Ramos (cell line): ENCODE results near the gene NCS1.

Experiments
- in situ Hi-C: fragments of 300-500 bp; cut with MboI; formaldehyde crosslinking; loops from one replicate; pipeline ENCODE4 v1.14.3; 2022; ENCODE audit warnings: low sequenced_read_pairs; ENCODE audit not compliant: unreplicated experiment

NCS1 gene

DNA sequence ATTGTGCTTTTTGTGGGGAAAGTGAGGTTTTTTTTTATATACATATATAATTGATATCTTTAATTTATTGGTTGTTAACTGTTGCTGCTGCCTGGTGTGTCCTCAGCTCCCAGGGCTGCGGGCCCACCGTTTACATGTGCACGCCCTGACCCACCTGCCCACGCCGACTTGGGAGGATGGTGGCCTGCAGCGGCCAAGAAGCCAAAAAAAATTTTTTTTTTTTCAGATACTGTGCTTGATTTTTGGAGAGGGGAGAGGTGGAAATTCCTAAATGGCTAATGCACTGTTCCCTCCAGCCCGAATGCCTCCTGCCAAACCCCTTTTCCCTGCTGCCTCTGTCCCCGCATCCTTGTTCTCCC, 61.4 kb downstream of the NCS1 start:
- in situ Hi-C loops, result loop anchor here (10.0 kb wide), 1 partner anchor 349 kb away; no protein-coding TSS in a partner anchor

DNA sequence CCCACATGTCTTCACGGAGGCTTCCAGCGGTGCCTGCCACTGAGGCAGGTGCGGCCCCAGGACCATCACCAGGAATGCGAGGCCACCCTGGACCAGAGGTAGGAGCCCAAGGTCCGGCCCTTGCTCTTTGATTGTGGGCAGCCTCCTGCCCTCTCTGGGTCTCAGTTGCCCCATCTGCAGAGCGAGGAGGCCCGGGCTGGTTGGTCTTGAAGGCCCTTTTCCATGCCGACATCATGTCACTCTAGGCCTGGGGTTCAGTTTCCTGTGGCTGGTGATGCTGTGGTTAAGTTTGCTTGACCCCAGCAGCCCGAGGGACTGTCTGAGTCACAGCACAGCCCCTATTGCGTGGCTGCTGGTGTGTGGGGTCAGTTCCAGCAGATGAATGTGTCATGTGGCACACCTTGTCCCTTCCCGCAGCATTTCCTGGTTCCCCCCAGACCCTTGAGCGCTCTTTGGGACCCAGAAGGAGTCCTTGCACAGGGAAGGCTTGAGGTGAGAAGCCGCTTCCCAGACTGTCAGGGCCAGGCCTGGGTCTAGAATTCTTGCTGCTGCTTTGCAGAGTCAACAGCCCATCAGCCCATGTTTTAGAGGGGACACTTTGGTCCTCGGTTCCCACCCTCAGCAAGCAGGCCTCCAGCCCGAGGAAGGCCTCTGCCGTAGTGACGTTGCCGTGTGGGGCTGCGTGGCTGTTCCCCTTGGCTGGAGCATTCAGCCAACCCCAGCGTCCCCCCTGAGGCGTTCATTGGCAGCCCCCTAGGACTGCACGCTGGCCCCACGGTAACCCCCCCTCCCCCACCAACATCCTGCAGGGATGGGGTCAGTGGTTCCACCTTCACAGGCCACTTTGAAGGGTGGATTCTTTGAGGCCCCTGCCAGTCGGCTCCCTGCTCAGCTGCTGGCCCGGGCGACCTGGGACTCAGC, 62.4 kb downstream of the NCS1 start:
- in situ Hi-C loops, result loop anchor here (5.0 to 10.0 kb wide), 2 partner anchors 122 to 350 kb away; no protein-coding TSS in a partner anchor

DNA sequence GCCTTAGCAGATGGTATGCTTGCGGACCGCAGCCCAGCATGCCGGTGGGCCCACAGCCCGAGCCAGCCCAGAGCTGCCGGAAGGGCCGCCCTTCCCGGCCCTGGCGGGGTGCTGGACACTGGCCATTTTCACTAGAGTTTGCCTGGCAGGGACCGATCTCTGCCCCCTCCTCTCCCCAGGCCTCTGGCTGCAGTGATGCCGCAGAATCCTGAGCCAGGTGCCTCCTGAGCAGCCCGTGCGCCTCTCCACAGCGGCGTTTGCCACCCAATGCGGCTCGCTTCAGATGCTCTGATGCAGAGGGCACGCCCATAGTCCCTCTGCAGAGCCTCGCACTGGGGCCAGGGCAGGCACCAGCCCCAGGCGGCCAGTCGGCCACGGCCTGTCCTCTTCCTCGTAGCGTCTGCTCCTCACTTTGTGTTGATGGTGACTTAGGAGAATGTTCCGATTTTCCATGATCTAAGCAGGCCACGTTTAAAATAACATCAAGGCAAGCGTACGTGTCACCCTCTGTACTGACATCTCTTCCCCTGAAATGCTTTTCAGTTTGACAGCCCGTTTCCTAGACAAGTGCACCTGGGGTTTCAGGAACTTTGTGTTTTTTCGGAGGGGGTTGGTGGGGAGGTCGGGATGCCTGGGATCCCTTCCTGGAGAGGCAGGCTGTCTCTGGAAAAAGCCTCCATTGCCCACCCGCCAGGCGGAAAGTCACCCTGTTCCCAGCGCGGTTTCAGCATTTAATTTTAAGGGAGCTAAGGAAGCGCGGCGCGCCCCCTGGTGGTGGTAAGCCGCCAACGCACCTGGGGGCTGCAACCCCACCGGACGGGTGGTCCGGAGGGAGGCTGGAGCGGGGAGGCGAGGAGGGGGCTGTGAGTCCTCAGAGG, 63.6 kb downstream of the NCS1 start:
- in situ Hi-C loops, result loop anchor here (5.0 to 10.0 kb wide), 2 partner anchors 123 to 351 kb away; no protein-coding TSS in a partner anchor

DNA sequence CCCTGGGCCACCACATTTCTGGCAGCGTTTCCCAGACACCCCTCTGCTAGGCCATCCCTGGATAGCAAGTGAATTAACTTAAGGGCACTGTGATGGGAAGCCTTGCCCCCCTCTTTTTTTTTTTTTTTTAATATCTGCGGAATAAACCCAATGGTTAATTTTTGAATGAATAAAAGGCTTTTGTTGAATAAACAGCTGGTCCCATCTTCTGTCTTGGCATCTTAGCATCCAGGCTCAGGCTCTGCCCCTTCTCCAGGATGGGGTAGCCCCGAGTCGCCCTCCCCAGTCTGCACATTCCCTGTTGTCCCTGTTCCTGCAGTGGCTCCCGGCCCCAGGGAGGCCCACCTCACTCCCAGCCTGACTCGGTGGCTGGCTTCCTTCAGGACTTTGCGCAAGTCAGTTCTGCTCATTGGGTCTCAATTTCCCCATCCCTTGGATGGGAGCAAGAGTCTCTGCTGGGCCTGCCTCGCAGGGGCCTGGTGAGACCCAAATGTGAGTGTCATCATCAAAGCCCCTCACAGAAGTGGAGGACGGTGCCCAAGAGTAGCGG, 64.3 kb downstream of the NCS1 start:
- in situ Hi-C loops, result loop anchor here (5.0 to 10.0 kb wide), 2 partner anchors 124 to 352 kb away; no protein-coding TSS in a partner anchor

DNA sequence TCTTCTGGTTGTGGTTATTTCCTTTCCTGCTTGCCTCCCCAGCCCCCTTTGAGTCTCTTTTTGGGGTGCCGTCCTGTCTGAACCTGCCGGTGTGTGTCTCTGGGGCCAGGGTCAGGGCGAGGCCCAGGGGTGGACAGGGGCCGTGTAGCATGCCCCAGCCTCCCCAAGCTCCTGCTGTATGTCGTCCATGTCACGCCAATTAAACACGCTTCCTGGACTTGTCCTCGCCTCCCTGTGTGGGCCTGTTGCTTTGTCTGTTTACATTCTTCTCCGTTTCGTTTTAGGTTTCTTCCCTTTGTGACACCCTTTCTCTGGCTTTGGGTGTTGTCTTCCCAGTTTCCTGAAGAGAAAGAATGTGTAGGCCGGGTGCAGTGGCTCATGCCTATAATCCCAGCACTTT, 64.9 kb downstream of the NCS1 start:
- in situ Hi-C loops, result loop anchor here (5.0 to 10.0 kb wide), 2 partner anchors 125 to 352 kb away; no protein-coding TSS in a partner anchor

DNA sequence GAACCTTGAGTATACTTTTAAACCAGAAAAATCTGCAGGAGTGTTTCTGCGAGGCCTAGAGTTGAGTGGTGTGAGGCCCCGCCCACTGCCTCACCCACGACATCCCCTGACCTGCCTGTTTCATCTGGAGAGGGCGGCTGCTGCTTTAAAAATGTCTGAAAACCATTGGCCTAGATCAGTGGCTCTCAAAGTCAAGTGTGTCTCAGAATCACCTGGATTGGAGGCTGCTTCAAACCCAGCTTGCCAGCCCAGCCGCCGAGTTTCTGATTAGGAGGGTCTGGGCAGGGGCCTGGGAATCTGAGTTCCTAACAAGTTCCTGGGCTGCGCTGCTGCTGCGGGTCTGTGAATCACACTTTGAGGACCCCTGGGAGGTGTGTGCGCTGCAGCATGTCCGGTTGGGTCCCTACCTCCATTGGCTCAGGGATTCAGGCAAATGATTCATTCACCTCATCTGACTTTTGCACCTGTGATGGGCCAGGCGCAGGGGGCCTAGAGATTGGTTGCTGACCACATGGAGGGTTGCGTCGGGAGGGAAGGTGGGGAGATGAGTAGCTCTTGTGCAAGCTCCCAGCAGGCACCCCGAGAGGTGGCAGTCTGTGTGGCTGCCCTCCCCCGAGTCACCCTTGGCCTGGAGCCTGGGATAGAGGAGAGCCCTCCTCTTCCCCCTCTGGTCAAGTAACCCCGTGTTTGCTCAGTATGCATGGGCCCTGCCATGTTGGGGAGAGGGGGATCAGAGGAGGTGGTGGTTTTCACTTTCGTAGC, 65.7 kb downstream of the NCS1 start:
- in situ Hi-C loops, result loop anchor here (5.0 to 10.0 kb wide), 2 partner anchors 126 to 353 kb away; no protein-coding TSS in a partner anchor

DNA sequence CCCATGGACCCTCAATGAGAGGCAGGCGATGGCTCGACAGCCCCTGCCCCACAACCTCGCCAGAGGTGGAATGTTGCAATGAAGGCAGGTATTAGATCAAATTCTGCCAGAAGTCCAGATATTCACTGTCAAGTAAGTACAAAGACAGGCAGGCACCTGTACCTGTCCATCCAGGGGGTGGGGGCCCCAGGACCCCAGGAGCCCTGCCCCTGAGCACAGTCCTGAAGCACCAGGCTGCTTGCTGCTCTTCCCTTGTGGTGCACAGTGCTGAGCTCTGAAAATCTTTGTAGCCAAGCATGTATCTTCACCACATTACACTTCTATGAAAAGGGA, 67.1 kb downstream of the NCS1 start:
- in situ Hi-C loops, result loop anchor here (5.0 to 10.0 kb wide), 2 partner anchors 127 to 355 kb away; no protein-coding TSS in a partner anchor

DNA sequence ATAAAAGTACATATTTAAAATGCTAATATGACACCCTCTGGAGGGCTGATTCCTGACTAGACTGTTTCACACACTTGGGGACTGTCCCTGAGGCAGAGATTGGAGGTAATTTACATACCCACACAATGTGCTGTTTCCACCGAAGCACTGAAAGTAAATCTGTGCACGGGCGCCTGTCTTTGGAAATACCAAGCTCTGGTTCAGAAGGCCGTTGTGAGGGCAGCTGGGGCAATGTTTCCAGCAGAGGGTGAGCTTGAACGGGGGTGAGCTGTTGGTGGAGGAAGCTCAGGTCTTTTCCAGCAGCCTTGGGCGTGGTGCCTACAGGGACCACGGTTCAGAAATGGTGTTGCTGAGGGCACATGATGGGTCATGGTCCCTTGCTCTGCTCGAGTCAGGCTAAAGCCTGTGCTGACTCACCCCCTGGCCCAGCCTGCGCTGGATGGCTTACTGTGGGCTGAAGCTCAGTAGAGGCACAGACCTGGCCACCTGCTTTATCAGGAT, 67.6 kb downstream of the NCS1 start:
- in situ Hi-C loops, result loop anchor here (5.0 to 10.0 kb wide), 2 partner anchors 127 to 355 kb away; no protein-coding TSS in a partner anchor

DNA sequence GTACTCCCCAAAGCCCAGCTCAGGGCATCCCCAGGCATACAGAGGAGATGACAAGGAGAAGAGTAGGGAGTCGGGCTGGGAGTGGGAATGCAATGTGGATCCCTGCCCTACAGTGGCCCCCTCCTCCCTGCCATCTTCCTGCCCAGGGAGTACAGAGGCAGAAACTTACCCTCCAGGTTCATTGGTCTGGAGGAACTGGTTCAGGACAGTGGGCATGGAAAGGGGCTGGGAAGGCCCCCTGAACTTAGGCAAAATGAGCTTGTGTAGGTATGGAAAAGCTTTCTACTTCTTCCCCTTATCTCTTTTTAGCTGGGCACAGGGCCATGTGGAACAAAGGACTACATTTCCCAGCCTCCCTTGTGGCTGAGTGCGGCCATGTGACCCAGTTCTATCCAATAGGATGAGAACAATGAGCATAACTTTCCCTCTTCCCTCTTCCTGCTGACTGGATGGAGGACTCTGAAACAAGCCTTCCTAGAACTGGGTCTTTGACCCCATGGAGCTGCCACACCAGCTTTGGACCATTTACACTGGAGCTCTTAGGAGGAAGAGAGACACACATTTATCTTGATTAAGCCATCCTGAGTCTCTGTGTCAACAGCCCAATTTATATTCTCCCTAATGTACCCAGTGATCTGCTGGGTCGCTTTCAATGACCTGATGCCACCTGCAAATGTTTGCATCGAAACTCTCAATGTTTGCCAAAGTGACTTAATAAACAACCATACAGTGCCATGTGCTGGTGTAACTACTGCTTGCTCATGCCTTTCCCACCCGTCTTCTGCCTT, 68.4 kb downstream of the NCS1 start:
- in situ Hi-C loops, result no loop called here

DNA sequence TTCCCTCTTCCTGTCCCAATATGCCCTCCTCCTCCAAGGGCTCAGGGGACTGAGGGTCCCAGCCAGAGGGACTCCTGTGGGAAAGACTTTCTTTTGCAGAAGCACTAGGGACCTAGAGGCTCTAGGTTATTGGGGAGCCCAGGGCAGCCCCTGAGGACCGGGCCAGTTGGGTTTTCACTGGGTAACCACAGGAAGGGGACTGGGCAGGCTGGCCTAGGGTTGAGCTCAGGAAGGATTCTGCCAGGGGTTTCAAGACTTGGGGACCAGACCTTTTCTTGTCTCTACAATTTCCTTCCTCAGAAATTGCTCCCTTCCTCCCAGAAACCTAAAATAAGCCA, 69.0 kb downstream of the NCS1 start:
- in situ Hi-C loops, result no loop called here

DNA sequence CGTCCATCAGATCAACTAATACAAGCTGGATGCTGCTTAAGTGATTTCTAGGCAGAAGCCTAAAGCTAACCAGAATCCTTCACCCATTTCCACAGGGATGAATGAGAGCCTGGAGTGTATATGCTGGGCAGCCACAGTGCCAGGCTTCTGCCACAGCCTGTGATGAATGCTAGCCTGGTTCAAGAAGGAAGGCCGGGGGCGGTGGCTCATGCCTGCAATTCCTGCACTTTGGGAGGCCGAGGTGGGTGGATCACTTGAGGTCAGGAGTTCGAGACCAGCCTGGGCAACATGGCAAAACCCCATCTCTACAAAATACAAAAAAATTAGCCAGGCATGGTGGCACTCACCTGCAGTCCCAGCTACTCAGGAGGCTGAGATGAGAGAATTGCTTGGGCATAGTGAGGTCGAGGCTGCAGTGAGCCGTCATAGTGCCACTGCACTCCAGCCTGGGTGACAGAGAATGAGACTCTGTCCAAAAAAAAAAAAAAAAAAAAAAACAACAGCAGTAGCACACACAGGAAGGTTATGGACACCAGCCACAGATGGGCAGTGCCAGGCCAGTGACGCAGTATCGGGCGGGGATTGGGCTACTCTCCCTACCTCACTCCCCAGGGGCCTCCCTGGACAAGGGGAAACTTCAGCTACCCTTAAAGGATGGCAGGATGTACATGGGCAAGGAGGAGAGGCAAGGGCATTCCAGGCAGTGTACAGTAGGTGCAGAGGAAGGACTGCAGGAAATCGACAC, 70.2 kb downstream of the NCS1 start:
- in situ Hi-C loops, result no loop called here

DNA sequence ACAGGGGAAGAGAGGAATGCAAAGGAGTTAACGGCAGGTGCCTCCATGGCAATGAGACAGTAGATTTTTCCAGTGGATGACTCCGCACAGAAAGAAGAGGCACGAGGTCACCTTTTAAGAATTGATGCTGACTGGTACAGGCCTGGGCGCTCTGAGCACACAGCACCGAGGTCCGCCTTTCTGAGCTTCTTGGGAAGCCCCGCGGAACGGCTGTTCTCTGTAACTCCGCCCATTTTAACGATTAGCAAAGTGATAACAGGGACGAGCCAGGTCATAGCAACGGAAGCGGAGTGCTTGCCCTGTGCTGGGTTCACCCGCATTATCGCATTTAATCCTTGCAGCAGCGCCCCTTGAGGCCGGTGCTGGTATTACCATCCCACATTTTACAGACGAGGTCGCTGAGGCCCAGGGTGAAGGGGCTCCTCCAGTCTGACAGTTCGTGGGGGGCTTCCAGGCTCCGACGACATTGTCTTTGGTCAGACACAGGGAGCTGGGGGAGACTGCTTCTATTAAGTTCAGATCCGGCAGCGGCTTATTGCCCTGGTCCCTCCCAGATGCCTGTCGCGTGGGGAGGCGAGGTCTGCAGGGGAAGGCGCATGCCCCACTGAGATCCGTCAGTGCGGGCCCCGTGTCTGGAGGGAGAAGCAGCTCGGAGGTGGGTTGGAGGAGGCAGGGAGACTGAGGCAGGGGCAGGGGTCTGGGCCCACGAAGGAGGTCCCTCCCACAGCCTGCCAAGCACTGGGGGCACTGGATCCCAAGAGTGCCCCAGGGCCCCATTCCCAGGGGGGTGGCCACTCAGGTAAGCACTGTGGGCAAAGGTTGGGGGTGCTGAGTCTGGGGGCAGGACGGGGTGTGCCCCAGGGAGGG, 71.0 kb downstream of the NCS1 start:
- in situ Hi-C loops, result no loop called here

DNA sequence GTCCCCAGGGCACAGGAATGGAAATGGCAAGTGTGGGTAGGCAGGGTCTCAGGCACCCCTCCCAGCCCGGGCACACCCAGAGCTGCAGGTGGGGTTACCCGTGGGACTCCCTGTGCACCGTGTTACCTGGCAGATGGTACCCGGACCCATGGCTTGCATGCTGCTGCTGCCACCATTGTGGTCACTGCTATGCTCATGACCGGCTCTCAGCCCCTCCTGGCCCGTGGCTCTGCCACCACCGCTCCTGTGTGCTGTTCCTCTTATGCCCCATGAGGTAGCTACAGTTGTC, 71.6 kb downstream of the NCS1 start:
- in situ Hi-C loops, result no loop called here

DNA sequence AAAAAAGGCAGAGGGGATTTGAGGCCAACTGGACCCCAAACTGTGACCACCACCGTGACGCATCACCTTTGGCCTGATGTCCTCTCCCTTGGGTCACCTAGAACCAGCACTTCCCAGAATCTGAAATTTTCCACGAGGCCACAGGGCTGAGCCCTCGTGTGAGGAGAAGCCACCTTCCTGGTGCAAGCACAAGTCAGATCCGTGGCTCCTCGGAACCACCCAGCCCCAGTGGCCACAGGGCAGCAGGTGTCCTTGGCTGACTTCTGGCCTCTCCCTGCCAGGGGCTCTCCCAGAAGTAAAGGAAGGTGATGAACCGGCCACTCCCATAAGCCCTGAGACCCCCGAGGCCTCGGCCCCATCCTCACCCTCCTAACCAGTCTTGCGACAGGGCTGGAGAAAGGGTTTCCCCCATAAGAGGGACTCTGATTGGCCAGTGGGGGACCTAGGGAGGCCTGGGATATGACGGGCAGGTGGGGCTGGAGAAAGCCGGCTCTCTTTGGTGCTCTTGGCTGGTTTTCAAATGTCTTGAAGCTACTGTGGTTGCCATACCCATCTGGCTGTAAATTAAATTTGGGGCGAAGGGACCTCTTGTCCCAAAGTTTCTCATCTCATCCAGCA, 72.5 kb downstream of the NCS1 start:
- in situ Hi-C loops, result no loop called here

DNA sequence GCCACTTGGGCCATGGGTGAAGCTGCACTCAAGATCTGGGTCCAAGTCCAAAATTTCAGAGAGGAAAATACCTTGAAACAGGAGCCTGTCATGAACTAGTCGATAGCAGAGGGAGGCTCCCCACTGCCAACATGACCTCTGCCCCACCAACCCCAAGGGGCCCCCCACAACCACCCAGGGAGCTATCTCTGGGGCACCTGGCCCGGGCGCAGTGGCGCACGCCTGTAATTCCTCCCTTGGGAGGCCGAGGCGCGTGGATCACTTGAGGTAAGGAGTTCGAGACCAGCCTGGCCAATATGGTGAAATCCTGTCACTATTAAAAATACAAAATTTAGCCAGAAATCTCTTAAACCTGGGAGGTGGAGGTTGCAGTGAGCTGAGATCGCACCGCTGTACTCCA, 73.3 kb downstream of the NCS1 start:
- in situ Hi-C loops, result no loop called here

DNA sequence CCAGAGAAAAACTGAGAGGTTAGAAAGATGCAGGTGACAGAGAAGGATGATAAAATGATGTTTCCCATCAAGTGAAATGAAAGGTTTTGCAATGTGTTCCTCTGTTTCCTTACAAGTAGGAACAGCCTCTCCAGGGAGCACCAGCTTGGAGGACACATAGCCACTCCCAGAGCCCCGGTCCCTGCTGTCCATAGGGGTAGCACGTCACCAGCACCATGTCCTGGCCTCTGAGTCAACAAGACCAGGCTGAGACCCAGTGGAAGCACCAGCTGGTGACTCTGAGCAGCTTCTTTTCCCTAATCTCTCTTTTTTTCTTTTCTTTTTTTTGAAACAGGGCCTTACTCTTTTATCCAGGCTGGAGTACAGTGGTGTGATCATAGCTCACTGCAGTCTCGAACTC, 73.9 kb downstream of the NCS1 start:
- in situ Hi-C loops, result no loop called here
